22Rv1 (cell line): ENCODE data around the gene USP24.

Experiments
- H3K27ac ChIP-seq: fragments of 450-650 bp; 2 replicates; pipeline ENCODE4 v1.5.1; 2017
- ZFX ChIP-seq: fragments of 450-650 bp; IDR thresholded peaks from 2 replicates; pipeline ENCODE4 v1.6.1; 2017; ENCODE audit warnings: antibody characterized with exemption, borderline replicate concordance
- TF ChIP-seq, protein P1 (sequence below): fragments of 450-650 bp; IDR thresholded peaks from 2 replicates; pipeline ENCODE4 v1.5.1; 2017; ENCODE audit warnings: mild to moderate bottlenecking

Gene USP24

DNA sequence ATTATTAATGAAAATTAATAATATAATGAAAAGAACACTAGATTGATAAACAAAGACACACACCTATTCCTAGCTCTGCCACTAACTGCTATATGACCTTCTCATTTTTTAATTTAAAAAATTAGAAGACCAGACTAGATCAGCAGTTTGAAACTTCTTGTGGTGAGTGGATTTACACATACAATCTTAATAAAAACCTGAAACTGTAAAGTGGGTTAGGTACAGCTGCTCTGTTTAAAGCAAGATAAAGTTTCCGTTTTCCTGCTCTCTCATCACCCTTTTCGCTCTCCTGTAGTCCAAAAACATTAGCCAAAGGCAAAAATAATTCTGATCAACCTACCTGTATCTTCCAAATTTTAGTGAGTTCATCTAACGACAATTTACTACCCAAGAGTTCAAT is 58.6 kb downstream of the USP24 start:
- TF ChIP-seq, protein P1, sequence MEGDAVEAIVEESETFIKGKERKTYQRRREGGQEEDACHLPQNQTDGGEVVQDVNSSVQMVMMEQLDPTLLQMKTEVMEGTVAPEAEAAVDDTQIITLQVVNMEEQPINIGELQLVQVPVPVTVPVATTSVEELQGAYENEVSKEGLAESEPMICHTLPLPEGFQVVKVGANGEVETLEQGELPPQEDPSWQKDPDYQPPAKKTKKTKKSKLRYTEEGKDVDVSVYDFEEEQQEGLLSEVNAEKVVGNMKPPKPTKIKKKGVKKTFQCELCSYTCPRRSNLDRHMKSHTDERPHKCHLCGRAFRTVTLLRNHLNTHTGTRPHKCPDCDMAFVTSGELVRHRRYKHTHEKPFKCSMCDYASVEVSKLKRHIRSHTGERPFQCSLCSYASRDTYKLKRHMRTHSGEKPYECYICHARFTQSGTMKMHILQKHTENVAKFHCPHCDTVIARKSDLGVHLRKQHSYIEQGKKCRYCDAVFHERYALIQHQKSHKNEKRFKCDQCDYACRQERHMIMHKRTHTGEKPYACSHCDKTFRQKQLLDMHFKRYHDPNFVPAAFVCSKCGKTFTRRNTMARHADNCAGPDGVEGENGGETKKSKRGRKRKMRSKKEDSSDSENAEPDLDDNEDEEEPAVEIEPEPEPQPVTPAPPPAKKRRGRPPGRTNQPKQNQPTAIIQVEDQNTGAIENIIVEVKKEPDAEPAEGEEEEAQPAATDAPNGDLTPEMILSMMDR = no peak
- TF ChIP-seq ZFX = no peak
- no peak overlapping the region for H3K27ac ChIP-seq

DNA sequence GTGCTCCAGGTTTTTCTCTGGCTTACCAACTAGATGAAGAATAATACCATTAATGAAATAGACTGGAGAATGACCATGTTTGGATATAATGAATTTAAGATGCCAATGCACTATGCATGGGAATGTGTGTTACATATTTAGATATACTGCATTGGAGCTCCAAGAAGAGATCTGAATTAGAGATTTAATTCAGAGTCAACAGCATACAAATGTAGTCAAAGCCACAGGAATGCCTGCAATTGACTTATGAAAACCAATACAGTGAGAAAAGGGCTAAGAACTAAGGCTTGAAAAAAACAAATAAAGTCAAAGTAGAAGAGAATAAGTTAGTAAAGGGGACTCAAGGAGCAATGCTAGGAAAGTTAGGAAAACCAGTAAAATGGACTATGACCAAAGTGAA is 59.1 kb downstream of the USP24 start:
- no peak overlapping the region for H3K27ac ChIP-seq

DNA sequence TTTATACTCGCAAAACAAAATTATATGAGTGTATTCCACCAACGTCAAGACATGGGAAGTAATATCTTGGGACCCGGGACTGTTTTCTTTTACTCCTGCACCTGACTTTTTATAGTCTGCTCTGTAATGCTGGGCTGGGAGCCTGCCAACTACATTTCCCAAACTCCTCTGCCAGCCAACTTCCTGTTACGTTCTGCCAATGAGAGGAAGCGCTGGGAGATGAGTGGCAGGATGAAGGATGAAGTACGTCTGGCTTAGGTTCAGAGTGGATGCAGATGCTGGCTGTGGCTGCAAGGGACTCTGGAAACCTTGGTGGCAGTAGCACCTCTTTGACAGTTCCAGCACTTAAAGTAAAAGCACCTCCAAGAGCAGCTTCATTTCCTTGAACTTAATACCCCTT is 59.6 kb downstream of the USP24 start:
- no peak overlapping the region for H3K27ac ChIP-seq
- TF ChIP-seq, protein P1 = no peak
- no peak for TF ChIP-seq ZFX

More for the DNA sequence above, 59.1 kb downstream of the USP24 start:
- no peak for TF ChIP-seq ZFX
- TF ChIP-seq, protein P1 = no peak

DNA sequence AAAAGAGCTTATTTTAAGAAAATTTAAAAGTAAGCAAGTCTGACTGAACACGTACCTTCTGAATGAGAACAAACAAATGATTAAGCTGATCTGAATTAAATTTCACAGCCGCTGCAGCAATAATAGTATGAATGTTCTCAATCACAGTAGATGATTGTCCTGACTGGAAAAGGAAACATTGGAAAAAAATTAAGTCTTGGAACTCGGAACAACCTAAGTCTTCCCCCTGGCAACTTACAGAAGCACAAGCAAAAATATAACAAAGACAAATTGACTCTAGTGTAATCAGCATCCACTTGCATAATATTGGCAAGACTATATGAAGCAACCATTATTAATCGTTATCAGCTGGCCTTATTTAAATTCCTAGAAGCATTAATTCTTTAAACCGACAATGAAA is 60.5 kb downstream of the USP24 start:
- no peak overlapping the region for H3K27ac ChIP-seq
- TF ChIP-seq, protein P1 = no peak
- TF ChIP-seq ZFX = no peak

DNA sequence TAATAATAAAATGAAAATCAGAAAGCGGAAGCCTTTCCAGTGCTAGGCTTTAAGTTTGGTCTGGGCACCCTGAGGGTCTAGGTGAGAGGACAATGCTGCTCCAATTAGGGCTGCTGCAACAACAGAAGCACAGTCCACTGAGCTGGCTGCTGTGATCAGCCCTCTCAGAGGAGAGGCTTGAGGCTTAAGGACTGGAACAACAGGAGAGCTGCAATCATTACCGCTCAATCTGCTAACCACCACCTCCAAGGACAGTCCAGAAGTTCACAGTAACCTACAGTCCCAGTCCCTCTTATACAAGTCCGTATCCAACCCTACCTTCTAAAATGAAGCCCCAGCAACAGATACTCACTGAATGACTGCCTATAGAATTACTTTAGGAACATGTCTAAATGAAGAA is 62.1 kb downstream of the USP24 start:
- H3K27ac ChIP-seq = no peak overlapping the region
- TF ChIP-seq, protein P1 = no peak
- no peak for TF ChIP-seq ZFX

DNA sequence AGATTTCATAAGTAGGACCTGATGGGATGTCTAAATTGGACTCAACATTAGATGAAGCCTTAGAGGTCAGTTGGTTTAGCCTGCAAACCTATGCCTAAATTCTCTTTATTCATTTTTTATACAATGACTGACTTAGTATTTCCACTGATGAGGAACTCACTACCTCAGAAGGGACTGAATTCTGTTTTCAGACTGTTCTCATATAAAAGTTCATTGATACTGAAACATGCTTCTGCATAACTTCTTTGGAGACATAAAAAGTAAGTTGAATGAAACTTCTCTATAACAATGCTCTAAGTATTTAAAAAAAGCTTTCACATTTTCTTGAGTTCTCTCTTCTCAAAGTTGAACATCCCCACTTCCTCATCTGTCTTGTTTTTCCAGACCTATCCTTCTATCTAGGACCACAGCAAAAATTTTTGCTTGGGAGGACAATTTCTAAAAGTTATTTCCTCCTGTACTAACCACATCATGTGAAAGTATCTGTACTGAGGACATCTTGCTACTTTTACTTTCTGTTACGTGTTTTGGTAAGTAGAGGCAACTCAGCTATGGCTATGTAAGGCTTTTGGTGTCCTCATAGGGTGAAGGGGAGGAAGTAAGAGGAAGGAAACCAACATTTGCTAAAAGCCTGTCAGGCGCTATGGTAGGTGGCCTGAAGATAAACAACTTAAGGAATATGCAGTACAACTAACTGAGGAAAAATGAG is 64.1 kb downstream of the USP24 start:
- no peak overlapping the region for H3K27ac ChIP-seq
- TF ChIP-seq, protein P1 = no peak
- TF ChIP-seq ZFX = no peak

DNA sequence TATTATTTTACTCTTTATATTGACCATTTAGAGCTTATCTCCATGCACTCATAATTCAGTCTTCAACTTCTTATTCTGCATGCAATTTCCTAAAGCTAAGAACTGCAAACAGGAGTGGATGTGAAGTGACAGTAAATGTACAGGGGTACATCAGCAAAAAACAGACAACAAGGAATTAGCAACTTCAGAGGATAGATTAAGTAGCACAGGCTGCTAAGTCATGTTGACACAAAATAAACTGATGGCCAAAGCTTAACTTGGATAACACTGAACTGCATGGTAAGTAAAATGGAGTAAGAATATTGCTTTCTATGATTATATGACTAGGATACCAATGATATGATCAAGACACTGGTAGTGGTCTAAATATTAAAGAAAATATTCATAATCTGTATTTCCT is 66.5 kb downstream of the USP24 start:
- TF ChIP-seq ZFX = no peak
- TF ChIP-seq, protein P1 = no peak
- no peak overlapping the region for H3K27ac ChIP-seq
